ENCODE measurements around the gene IGFL2. TPM values are rescaled to one million over a fixed set of nuclear protein-coding genes. Genes with fewer than 3 reads are reported as not detected.

The IGFL2 gene
- total and polyA plus RNA-seq, 10 donors = not detected

DNA sequence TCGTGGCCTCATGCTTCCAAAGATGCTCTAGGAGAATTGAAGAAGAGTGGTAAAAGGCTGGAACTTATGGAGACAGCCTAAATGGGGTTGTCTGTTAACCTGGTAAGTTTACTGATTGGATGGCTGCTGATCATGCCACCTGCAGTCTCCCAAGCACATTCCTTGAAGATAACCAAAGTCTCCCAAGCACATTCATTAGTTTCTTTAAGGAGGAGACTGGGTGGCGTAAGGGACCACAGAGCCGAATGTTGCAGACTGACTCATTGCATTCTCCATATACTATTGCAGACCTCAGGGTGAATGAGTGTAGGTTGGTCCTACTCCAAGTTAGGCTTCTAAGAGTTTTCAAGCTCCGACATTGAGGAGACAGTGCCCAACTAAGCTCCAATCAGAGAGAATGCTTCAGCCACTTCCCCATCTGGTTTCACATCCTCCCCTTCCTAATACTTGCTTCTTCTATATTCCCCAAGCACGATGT lies 23.4 kb upstream of the IGFL2 start, which contains the start of gene IGFL3:
TSS of gene IGFL3 (minus strand) at position 51 of the 478 bp plus-strand sequence. CDS start at position 12, 39 bp downstream.
- H3K4me1 ChIP-seq = no peaks in the 10 kb centered on the region
- DNase-seq = no peak
- TF ChIP-seq POLR2A (IDR thresholded peaks at IDR 0.05) (no peak), POLR2AphosphoS5 (IDR thresholded peaks at IDR 0.05) (no peak)
- TF ChIP-seq, protein P1, sequence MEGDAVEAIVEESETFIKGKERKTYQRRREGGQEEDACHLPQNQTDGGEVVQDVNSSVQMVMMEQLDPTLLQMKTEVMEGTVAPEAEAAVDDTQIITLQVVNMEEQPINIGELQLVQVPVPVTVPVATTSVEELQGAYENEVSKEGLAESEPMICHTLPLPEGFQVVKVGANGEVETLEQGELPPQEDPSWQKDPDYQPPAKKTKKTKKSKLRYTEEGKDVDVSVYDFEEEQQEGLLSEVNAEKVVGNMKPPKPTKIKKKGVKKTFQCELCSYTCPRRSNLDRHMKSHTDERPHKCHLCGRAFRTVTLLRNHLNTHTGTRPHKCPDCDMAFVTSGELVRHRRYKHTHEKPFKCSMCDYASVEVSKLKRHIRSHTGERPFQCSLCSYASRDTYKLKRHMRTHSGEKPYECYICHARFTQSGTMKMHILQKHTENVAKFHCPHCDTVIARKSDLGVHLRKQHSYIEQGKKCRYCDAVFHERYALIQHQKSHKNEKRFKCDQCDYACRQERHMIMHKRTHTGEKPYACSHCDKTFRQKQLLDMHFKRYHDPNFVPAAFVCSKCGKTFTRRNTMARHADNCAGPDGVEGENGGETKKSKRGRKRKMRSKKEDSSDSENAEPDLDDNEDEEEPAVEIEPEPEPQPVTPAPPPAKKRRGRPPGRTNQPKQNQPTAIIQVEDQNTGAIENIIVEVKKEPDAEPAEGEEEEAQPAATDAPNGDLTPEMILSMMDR (IDR thresholded peaks at IDR 0.05 in 8 of 11, conservative IDR thresholded peaks at IDR 0.05 in 3 of 11) = no peak
- H3K4me3 ChIP-seq = no peak within 1 kb of the TSS
- no peak within 1 kb of the TSS for H3K27ac ChIP-seq
- H3K36me3 ChIP-seq = no peaks in the 10 kb centered on the region
- H3K27me3 ChIP-seq (replicated peaks in 1 of 7) = peaks cover 0 to 16% (median 0%) of the 10 kb centered on the region in 7 donors
- H3K9me3 ChIP-seq = peaks cover 0 to 6% (median 0%) of the 10 kb centered on the region in 8 donors
- intact Hi-C loops (cut with DNase I; ENCODE audit: low total_unique reads) = no loop called here
- 79 to 87% (median 84%) methylated on average over 5 of the region's 5 CpGs for WGBS, 5 donors

DNA sequence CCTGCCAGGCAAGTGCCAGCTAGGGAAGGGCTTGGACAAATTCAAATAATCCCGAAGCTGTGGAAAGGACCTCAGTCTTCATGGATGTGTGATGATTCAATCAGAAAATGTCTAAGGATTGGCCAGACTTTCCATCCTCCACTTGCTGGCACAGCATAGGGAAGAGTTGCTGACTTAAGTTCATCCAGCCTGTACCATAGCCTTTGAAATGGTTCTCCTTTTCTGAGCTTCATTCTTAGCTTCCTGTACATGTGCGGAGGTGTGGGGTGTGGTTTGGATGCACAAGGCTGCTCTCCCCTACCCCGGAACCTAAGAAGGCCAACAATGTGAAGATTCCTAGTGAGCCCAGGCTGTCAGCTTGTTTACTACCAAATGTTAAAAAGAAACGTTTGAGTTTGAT lies 22.6 kb upstream of the IGFL2 start:
- Histone ChIP-seq H3K27me3 (replicated peaks in 1 of 7) (peaks cover 0 to 9% (median 0%) of the 10 kb centered on the region in 7 donors), H3K9me3 (no peaks in the 10 kb centered on the region), H3K4me1 (no peaks in the 10 kb centered on the region), H3K27ac (no peak overlapping the region), H3K4me3 (no peak overlapping the region), H3K36me3 (no peaks in the 10 kb centered on the region)
- no peak for DNase-seq
- TF ChIP-seq, protein P1 (IDR thresholded peaks at IDR 0.05 in 8 of 11, conservative IDR thresholded peaks at IDR 0.05 in 3 of 11) = no peak
- no peak for TF ChIP-seq POLR2A (IDR thresholded peaks at IDR 0.05)
- no peak for TF ChIP-seq POLR2AphosphoS5 (IDR thresholded peaks at IDR 0.05)
- 52 to 66% (median 61%) methylated on average over 4 of the region's 4 CpGs for WGBS, 5 donors
- intact Hi-C loops (cut with DNase I; ENCODE audit: low total_unique reads) = no loop called here

DNA sequence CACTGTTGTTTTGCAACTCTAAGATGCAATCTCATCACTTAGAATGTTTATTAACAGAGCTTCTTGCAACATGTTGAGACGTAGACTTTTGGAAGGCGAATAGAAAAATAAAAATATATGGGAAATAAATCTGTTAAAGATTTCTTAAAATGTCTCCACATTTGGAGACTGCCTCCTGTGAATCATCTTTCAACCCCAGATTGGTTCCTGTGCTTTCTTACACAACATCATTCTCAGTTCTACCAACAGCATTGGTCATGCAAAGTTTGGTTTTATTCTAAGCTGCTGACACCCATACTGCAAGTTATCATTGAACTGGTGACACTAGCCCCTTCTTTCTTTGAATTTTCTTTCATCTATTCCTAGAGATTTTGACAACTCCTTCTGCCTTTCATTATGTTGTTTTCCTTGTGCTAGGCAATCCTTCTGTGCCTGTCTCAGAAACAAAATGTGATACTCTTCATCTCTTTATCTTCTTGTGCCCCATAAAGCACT lies 21.9 kb upstream of the IGFL2 start:
- Histone ChIP-seq H3K27me3 (replicated peaks in 1 of 7) (peaks cover 0 to 4% (median 0%) of the 10 kb centered on the region in 7 donors), H3K27ac (no peak overlapping the region), H3K4me1 (no peaks in the 10 kb centered on the region), H3K9me3 (no peaks in the 10 kb centered on the region), H3K4me3 (no peak overlapping the region), H3K36me3 (no peaks in the 10 kb centered on the region)
- TF ChIP-seq, protein P1 (IDR thresholded peaks at IDR 0.05 in 8 of 11, conservative IDR thresholded peaks at IDR 0.05 in 3 of 11) = no peak
- TF ChIP-seq POLR2A (IDR thresholded peaks at IDR 0.05) (no peak), POLR2AphosphoS5 (IDR thresholded peaks at IDR 0.05) (no peak)
- DNase-seq = no peak
- intact Hi-C loops (cut with DNase I; ENCODE audit: low total_unique reads) = no loop called here
- 86 to 95% (median 89%) methylated on average over 2 of the region's 2 CpGs for WGBS, 5 donors

DNA sequence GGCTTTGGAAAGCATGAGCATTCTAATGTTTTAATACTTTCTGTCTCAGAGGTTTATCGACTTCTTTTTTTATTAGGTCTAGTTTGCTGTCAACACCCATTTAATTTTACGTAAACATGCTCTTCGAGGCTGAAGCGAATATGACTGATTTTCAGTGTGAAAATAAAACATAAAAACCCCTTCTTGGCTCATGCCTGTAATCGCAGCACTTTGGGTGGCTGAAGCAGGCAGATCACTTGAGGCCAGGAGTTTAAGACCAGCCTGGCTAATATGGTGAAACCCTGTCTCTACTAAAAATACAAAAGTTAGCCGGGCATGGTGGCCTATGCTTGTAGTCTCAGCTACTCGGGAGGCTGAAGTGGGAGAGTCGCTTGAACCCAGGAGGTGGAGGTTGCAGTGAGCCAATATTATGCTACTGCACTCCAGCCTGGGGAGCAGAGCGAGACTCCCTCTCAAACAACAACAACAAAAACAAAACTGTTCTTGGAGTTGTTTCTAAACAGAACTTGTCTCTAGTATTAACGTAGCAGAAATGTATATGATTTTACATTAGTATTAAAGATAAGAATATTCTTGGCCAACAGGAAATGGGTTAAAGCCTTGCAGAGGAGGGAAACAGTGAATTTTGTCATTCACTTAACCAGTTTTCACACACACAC lies 16.4 kb upstream of the IGFL2 start:
- Histone ChIP-seq H3K9me3 (no peaks in the 10 kb centered on the region), H3K27ac (peak overlapping the region in 2 of 8 donors; percentile 7 to 79), H3K4me3 (no peak overlapping the region), H3K27me3 (replicated peaks in 1 of 7) (no peaks in the 10 kb centered on the region), H3K4me1 (peaks cover 0 to 9% (median 1%) of the 10 kb centered on the region in 6 donors), H3K36me3 (no peaks in the 10 kb centered on the region)
- no peak for DNase-seq
- intact Hi-C loops (cut with DNase I; ENCODE audit: low total_unique reads) = no loop called here
- TF ChIP-seq POLR2A (IDR thresholded peaks at IDR 0.05) (no peak), POLR2AphosphoS5 (IDR thresholded peaks at IDR 0.05) (no peak)
- TF ChIP-seq, protein P1 (IDR thresholded peaks at IDR 0.05 in 8 of 11, conservative IDR thresholded peaks at IDR 0.05 in 3 of 11) = no peak
- 81 to 90% (median 89%) methylated on average over 10 of the region's 10 CpGs for WGBS, 5 donors
